HEK293 (cell line): ENCODE data around the gene HECTD4.
A peak's percentile ranks its signal among the peaks of the same experiment; 100 is the strongest.
"Not testable (repeated sequence)": the region's sequence is repeated elsewhere in the genome, so short reads cannot be mapped to it uniquely, and the experiment has no call there.

Experiments used
- CTCF ChIA-PET: fragments of 350-600 bp; formaldehyde crosslinking; extraction: SDS; loops from one replicate; lab custom pipeline; 2021; ENCODE audit warnings: antibody characterized with exemption; lab: Yijun Ruan, JAX
- POLR2A ChIA-PET: fragments of 300-600 bp; formaldehyde crosslinking; extraction: SDS; loops from one replicate; lab custom pipeline; 2020; ENCODE audit warnings: antibody characterized with exemption, inconsistent platforms; lab: Yijun Ruan, JAX
- H3K27ac ChIP-seq: fragments of 200-500 bp; sonication (Bioruptor generic); 2 replicates; pipeline ENCODE4 v1.5.1; 2014; ENCODE audit warnings: low read depth, low read length, control low read depth, inconsistent platforms; ENCODE audit errors: extremely low read depth
- H3K36me3 ChIP-seq, 2 experiments: fragments of 200-500 bp in 1 of 2; sonication (Bioruptor generic) in 1 of 2; 1 replicate in 1 of 2; 2 replicates in 1 of 2; pipeline ENCODE4 v1.5.1; 2014 to 2017; ENCODE audit warnings: inconsistent platforms in 2 of 2, low read length in 2 of 2; ENCODE audit not compliant: control insufficient read depth in 2 of 2, insufficient read depth in 1 of 2
- H3K4me1 ChIP-seq: fragments of 200-500 bp; sonication (Bioruptor generic); 2 replicates; pipeline ENCODE4 v1.5.1; 2014; ENCODE audit warnings: mild to moderate bottlenecking, low read length, inconsistent platforms; ENCODE audit not compliant: control insufficient read depth, insufficient read depth
- H3K4me3 ChIP-seq: 2 replicates; pipeline ENCODE4 v1.5.1; 2011; ENCODE audit warnings: low read depth, mild to moderate bottlenecking, control low read depth, low read length, moderate library complexity
- H3K9me3 ChIP-seq: fragments of 200-500 bp; sonication (Bioruptor generic); 2 replicates; pipeline ENCODE4 v1.5.1; 2014; ENCODE audit warnings: low read depth, low read length, inconsistent platforms; ENCODE audit not compliant: control insufficient read depth, insufficient read depth
- EGR2 ChIP-seq: fragments of 450-650 bp; formaldehyde crosslinking; IDR thresholded peaks from 2 replicates; pipeline ENCODE4 v1.5.1; 2016; ENCODE audit warnings: low read depth, missing biosample characterization, missing genetic modification characterization
- FEZF1 ChIP-seq: fragments of 450-650 bp; formaldehyde crosslinking; IDR thresholded peaks from 2 replicates; pipeline ENCODE4 v1.5.1; 2016; ENCODE audit warnings: missing biosample characterization, missing genetic modification characterization
- HOXC10 ChIP-seq: sonication (generic); formaldehyde crosslinking; IDR thresholded peaks from 2 replicates; pipeline ENCODE4 v1.8.1; 2023; ENCODE audit warnings: mild to moderate bottlenecking, missing genetic modification reagents
- HOXD13 ChIP-seq: sonication (generic); formaldehyde crosslinking; IDR thresholded peaks from 2 replicates; pipeline ENCODE4 v1.8.0; 2022; ENCODE audit warnings: missing genetic modification reagents, borderline replicate concordance
- KLF8 ChIP-seq: fragments of 450-650 bp; formaldehyde crosslinking; IDR thresholded peaks from 2 replicates; pipeline ENCODE4 v1.5.1; 2016; ENCODE audit warnings: missing biosample characterization, missing genetic modification characterization
- MYNN ChIP-seq: fragments of 450-650 bp; formaldehyde crosslinking; IDR thresholded peaks from 2 replicates; pipeline ENCODE4 v1.5.1; 2016; ENCODE audit warnings: missing biosample characterization, missing genetic modification characterization, borderline replicate concordance
- OSR2 ChIP-seq: fragments of 450-650 bp; formaldehyde crosslinking; IDR thresholded peaks from 2 replicates; pipeline ENCODE4 v1.5.1; 2016; ENCODE audit warnings: missing biosample characterization, missing genetic modification characterization
- TCF7L2 ChIP-seq: IDR thresholded peaks from 2 replicates; pipeline ENCODE4 v1.6.1; 2011; ENCODE audit warnings: low read depth, mild to moderate bottlenecking, inconsistent platforms, low read length, moderate library complexity, borderline replicate concordance
- TRIM28 ChIP-seq: IDR thresholded peaks from 2 replicates; pipeline ENCODE4 v1.6.1; 2011; ENCODE audit warnings: low read length, control low read depth, borderline replicate concordance
- TSHZ1 ChIP-seq: fragments of 450-650 bp; formaldehyde crosslinking; IDR thresholded peaks from 2 replicates; pipeline ENCODE4 v1.5.1; 2016; ENCODE audit warnings: missing biosample characterization, missing genetic modification characterization, borderline replicate concordance
- YY1 ChIP-seq: fragments of 450-650 bp; formaldehyde crosslinking; IDR thresholded peaks from 2 replicates; pipeline ENCODE4 v1.5.1; 2018; ENCODE audit warnings: missing biosample characterization, missing genetic modification characterization
- ZFHX2 ChIP-seq: fragments of 450-650 bp; formaldehyde crosslinking; conservative IDR thresholded peaks from 2 replicates; pipeline ENCODE4 v1.5.1; 2016; ENCODE audit warnings: missing biosample characterization, missing genetic modification characterization
- ZNF140 ChIP-seq: fragments of 450-650 bp; formaldehyde crosslinking; IDR thresholded peaks from 2 replicates; pipeline ENCODE4 v1.5.1; 2016; ENCODE audit warnings: missing biosample characterization, missing genetic modification characterization
- ZNF174 ChIP-seq: fragments of 450-650 bp; formaldehyde crosslinking; IDR thresholded peaks from 2 replicates; pipeline ENCODE4 v1.5.0; 2017; ENCODE audit warnings: missing biosample characterization, mild to moderate bottlenecking, missing genetic modification characterization
- ZNF221 ChIP-seq: fragments of 450-650 bp; formaldehyde crosslinking; IDR thresholded peaks from 2 replicates; pipeline ENCODE4 v1.5.1; 2017; ENCODE audit warnings: missing biosample characterization, missing genetic modification characterization, borderline replicate concordance
- ZNF23 ChIP-seq: fragments of 450-650 bp; formaldehyde crosslinking; IDR thresholded peaks from 2 replicates; pipeline ENCODE4 v1.5.1; 2016; ENCODE audit warnings: missing biosample characterization, missing genetic modification characterization, borderline replicate concordance
- ZNF24 ChIP-seq: fragments of 450-650 bp; formaldehyde crosslinking; IDR thresholded peaks from 2 replicates; pipeline ENCODE4 v1.5.1; 2016; ENCODE audit warnings: missing biosample characterization, missing genetic modification characterization
- ZNF571 ChIP-seq: fragments of 450-650 bp; formaldehyde crosslinking; IDR thresholded peaks from 2 replicates; pipeline ENCODE4 v1.5.0; 2017; ENCODE audit warnings: missing biosample characterization, missing genetic modification characterization
- ZNF645 ChIP-seq: fragments of 450-650 bp; formaldehyde crosslinking; IDR thresholded peaks from 2 replicates; pipeline ENCODE4; 2016; ENCODE audit warnings: missing biosample characterization, missing genetic modification characterization
- ZNF654 ChIP-seq: fragments of 450-650 bp; formaldehyde crosslinking; IDR thresholded peaks from 2 replicates; pipeline ENCODE4 v1.5.1; 2016; ENCODE audit warnings: low read depth, missing biosample characterization, missing genetic modification characterization
- ZNF776 ChIP-seq: fragments of 450-650 bp; formaldehyde crosslinking; IDR thresholded peaks from 2 replicates; pipeline ENCODE4 v1.5.0; 2017; ENCODE audit warnings: missing biosample characterization, missing genetic modification characterization, borderline replicate concordance
- TF ChIP-seq, protein P1 (sequence below): fragments of 450-650 bp; formaldehyde crosslinking; IDR thresholded peaks from 2 replicates; pipeline ENCODE4 v1.5.1; 2016; ENCODE audit warnings: missing biosample characterization, missing genetic modification characterization, low read depth
- TF ChIP-seq, protein P2 (sequence below): fragments of 450-650 bp; formaldehyde crosslinking; IDR thresholded peaks from 2 replicates; pipeline ENCODE4 v1.5.1; 2017; ENCODE audit warnings: missing biosample characterization, missing genetic modification characterization

Gene HECTD4

GRCh38 chr12:112350593-112351592 lies 31.3 kb downstream of the HECTD4 start:
- no peak overlapping the region for H3K27ac ChIP-seq
- no peaks in the 10 kb centered on the region for H3K36me3 ChIP-seq
- CTCF ChIA-PET = interaction anchor here (1.0 kb wide), 1 partner anchor 10 kb away, joined by 4 read pairs; no protein-coding TSS in a partner anchor
- no peaks in the 10 kb centered on the region for H3K9me3 ChIP-seq
- POLR2A ChIA-PET = interaction anchor here (0.7 kb wide), 1 partner anchor 338 kb away, joined by 3 read pairs; the partner anchor contains the start of genes ERP29 and TMEM116
- H3K4me1 ChIP-seq = peaks cover 12% of the 10 kb centered on the region; the same call in 1 of the 2 replicates
- TF ChIP-seq TRIM28 = no peak
- no peak for TF ChIP-seq ZNF140 (tag by site-specific recombination)
- no peak for TF ChIP-seq KLF8 (tag by site-specific recombination)
- TF ChIP-seq HOXD13 (CRISPR knock-in tag) = no peak
- no peak for TF ChIP-seq ZNF645
- no peak for TF ChIP-seq ZFHX2 (tag by site-specific recombination)
- no peak for TF ChIP-seq FEZF1
- TF ChIP-seq MYNN (tag by site-specific recombination) = no peak
- no peak for TF ChIP-seq HOXC10 (CRISPR knock-in tag)
- TF ChIP-seq TCF7L2 = no peak
- TF ChIP-seq, protein P1, sequence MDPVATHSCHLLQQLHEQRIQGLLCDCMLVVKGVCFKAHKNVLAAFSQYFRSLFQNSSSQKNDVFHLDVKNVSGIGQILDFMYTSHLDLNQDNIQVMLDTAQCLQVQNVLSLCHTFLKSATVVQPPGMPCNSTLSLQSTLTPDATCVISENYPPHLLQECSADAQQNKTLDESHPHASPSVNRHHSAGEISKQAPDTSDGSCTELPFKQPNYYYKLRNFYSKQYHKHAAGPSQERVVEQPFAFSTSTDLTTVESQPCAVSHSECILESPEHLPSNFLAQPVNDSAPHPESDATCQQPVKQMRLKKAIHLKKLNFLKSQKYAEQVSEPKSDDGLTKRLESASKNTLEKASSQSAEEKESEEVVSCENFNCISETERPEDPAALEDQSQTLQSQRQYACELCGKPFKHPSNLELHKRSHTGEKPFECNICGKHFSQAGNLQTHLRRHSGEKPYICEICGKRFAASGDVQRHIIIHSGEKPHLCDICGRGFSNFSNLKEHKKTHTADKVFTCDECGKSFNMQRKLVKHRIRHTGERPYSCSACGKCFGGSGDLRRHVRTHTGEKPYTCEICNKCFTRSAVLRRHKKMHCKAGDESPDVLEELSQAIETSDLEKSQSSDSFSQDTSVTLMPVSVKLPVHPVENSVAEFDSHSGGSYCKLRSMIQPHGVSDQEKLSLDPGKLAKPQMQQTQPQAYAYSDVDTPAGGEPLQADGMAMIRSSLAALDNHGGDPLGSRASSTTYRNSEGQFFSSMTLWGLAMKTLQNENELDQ (tag by site-specific recombination) = no peak
- no peak for TF ChIP-seq ZNF654
- no peak for TF ChIP-seq ZNF24 (tag by site-specific recombination)
- TF ChIP-seq EGR2 (tag by site-specific recombination) = no peak
- no peak for TF ChIP-seq ZNF221 (tag by site-specific recombination)
- TF ChIP-seq ZNF571 (tag by site-specific recombination) = no peak
- no peak overlapping the region for H3K4me3 ChIP-seq

DNA sequence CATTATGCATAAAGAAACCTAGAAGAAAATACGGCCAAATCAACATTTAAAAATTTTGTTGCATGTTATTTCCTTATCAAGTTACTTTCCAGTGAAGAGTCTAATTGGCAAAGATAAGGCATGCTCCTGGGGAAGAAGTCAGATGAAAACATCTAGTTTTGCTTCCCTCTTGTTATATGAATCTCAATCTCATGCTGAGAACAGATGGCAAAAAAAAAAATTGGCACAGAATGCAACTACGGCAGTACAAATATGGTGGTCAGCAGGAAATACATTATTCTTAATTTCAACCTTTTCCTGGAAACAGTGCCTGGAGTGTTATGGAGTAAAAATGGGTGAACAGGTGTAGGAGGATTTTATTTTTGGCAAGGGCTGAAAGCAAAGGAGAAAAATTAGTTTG lies 32.8 kb downstream of the HECTD4 start:
- ChIA-PET CTCF (no interaction called here), POLR2A (no interaction called here)
- no peak overlapping the region for H3K4me3 ChIP-seq
- H3K27ac ChIP-seq = no peak overlapping the region
- no peaks in the 10 kb centered on the region for H3K9me3 ChIP-seq
- H3K4me1 ChIP-seq = peaks cover 12% of the 10 kb centered on the region; the same call in 1 of the 2 replicates
- H3K36me3 ChIP-seq = no peaks in the 10 kb centered on the region
- no peak for TF ChIP-seq TSHZ1 (tag by site-specific recombination)
- TF ChIP-seq ZNF776 (tag by site-specific recombination) = no peak
- TF ChIP-seq, protein P2, sequence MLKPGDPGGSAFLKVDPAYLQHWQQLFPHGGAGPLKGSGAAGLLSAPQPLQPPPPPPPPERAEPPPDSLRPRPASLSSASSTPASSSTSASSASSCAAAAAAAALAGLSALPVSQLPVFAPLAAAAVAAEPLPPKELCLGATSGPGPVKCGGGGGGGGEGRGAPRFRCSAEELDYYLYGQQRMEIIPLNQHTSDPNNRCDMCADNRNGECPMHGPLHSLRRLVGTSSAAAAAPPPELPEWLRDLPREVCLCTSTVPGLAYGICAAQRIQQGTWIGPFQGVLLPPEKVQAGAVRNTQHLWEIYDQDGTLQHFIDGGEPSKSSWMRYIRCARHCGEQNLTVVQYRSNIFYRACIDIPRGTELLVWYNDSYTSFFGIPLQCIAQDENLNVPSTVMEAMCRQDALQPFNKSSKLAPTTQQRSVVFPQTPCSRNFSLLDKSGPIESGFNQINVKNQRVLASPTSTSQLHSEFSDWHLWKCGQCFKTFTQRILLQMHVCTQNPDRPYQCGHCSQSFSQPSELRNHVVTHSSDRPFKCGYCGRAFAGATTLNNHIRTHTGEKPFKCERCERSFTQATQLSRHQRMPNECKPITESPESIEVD (tag by site-specific recombination) = peak; percentile 87
- no peak for TF ChIP-seq YY1 (tag by site-specific recombination)
- no peak for TF ChIP-seq ZNF23 (tag by site-specific recombination)
- TF ChIP-seq OSR2 (tag by site-specific recombination) = 0 out of 2 replicates have a peak, but pooled peaks have one; percentile 17
- no peak for TF ChIP-seq ZNF174 (tag by site-specific recombination)

DNA sequence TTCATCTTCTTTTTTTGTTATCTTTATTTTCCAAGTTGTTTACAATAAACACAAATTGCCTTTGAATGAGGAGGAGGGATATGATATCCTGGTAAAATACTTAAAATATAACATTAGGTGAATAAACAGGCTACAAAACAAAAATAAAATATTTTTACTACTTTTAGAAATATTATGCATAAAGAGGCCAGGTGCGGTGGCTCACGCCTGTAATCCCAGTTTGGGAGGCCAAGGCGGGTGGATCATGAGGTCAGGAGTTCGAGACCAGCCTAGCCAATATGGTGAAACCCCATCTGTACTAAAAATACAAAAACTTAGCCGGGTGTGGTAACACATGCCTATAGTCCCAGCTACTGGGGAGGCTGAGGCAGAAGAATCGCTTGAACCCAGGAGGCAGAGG lies 33.3 kb downstream of the HECTD4 start:
- POLR2A ChIA-PET, H3K27ac ChIP-seq, H3K4me3 ChIP-seq, H3K9me3 ChIP-seq, CTCF ChIA-PET, H3K36me3 ChIP-seq: not testable (repeated sequence)
- peaks cover 12% of the 10 kb centered on the region; the same call in 1 of the 2 replicates for H3K4me1 ChIP-seq
